Liver (tissue), 9 donors: ENCODE data around the gene GOSR1. TPM values are rescaled to one million over a fixed set of nuclear protein-coding genes. Genes with fewer than 3 reads are reported as not detected.
"Not testable (repeated sequence)": the region's sequence is repeated elsewhere in the genome, so short reads cannot be mapped to it uniquely, and the experiment has no call there.

ENCODE experiments used
- DNase-seq: peaks from one replicate; pipeline ENCODE4 v3.0.0-alpha.2; 2017; ENCODE audit warnings: low spot score
- H3K27ac ChIP-seq, 2 donors: one replicate each; pipeline ENCODE4 v1.7.0; 2013; ENCODE audit warnings: inconsistent platforms in 2 of 2, low read length in 2 of 2, control low read depth in 1 of 2, low read depth in 1 of 2, mild to moderate bottlenecking in 1 of 2
- H3K27me3 ChIP-seq, 4 donors: one replicate each; pipeline versions ENCODE4 v1.6.1 to v1.7.0; 2013; ENCODE audit warnings: low read length in 3 of 4, inconsistent platforms in 1 of 4, mild to moderate bottlenecking in 1 of 4, moderate library complexity in 1 of 4; ENCODE audit not compliant: control insufficient read depth in 4 of 4, insufficient read depth in 4 of 4
- H3K36me3 ChIP-seq, 4 donors: one replicate each; pipeline versions ENCODE4 v1.6.1 to v1.7.0; 2013; ENCODE audit warnings: low read length in 3 of 4, mild to moderate bottlenecking in 3 of 4, low read depth in 1 of 4, moderate library complexity in 1 of 4; ENCODE audit not compliant: control insufficient read depth in 4 of 4, insufficient read depth in 3 of 4
- H3K4me1 ChIP-seq, 4 donors: one replicate each; pipeline versions ENCODE4 v1.6.1 to v1.7.0; 2013; ENCODE audit warnings: low read length in 3 of 4, mild to moderate bottlenecking in 3 of 4, moderate library complexity in 1 of 4; ENCODE audit not compliant: control insufficient read depth in 4 of 4, insufficient read depth in 4 of 4
- H3K4me3 ChIP-seq, 3 donors: one replicate each; pipeline versions ENCODE4 v1.6.1 to v1.7.0; 2013; ENCODE audit warnings: low read length in 3 of 3, control low read depth in 1 of 3, low read depth in 1 of 3, mild to moderate bottlenecking in 1 of 3
- H3K9ac ChIP-seq, 2 donors: one replicate each; pipeline ENCODE4 v1.7.0; 2013; ENCODE audit warnings: low read length in 2 of 2, mild to moderate bottlenecking in 2 of 2, moderate library complexity in 2 of 2, control low read depth in 1 of 2, low read depth in 1 of 2
- H3K9me3 ChIP-seq, 4 donors: one replicate each; pipeline versions ENCODE4 v1.6.1 to v1.7.0; 2013; ENCODE audit warnings: low read length in 3 of 4; ENCODE audit not compliant: control insufficient read depth in 4 of 4
- ATF3 ChIP-seq: IDR thresholded peaks from 2 replicates; pipeline ENCODE4 v1.6.1; 2016; ENCODE audit warnings: antibody characterized with exemption
- CTCF ChIP-seq: fragments of 150-350 bp; IDR thresholded peaks from 2 replicates; pipeline ENCODE4 v1.5.1; 2017; ENCODE audit warnings: improper control_type of control experiment, low read depth, low read length; ENCODE audit not compliant: missing input control
- EGR1 ChIP-seq, 2 donors: IDR thresholded peaks; 2 replicates each; pipeline ENCODE4 v1.6.1; 2016 to 2018; ENCODE audit warnings: antibody characterized with exemption in 2 of 2, low read depth in 2 of 2
- FOXA1 ChIP-seq: IDR thresholded peaks from 2 replicates; pipeline ENCODE4 v1.6.1; 2016; ENCODE audit warnings: antibody characterized with exemption
- FOXA2 ChIP-seq: IDR thresholded peaks from 2 replicates; pipeline ENCODE4 v1.6.1; 2016; ENCODE audit warnings: antibody characterized with exemption
- GABPA ChIP-seq, 2 donors: IDR thresholded peaks in 1 of 2; conservative IDR thresholded peaks in 1 of 2; 2 replicates each; pipeline ENCODE4 v1.6.1; 2016; ENCODE audit warnings: antibody characterized with exemption in 2 of 2, mild to moderate bottlenecking in 1 of 2, moderate library complexity in 1 of 2
- HNF4A ChIP-seq, 2 donors: conservative IDR thresholded peaks; 2 replicates each; pipeline ENCODE4 v1.6.1; 2016; ENCODE audit warnings: antibody characterized with exemption in 2 of 2, mild to moderate bottlenecking in 2 of 2
- NR2F2 ChIP-seq: IDR thresholded peaks from 2 replicates; pipeline ENCODE4 v1.6.1; 2016; ENCODE audit warnings: antibody characterized with exemption
- RAD21 ChIP-seq, 2 donors: IDR thresholded peaks; 2 replicates each; pipeline ENCODE4 v1.6.1; 2016; ENCODE audit warnings: antibody characterized with exemption in 2 of 2, mild to moderate bottlenecking in 2 of 2
- RXRA ChIP-seq, 2 donors: IDR thresholded peaks; 2 replicates each; pipeline ENCODE4 v1.6.1; 2017 to 2018; ENCODE audit warnings: antibody characterized with exemption in 2 of 2, mild to moderate bottlenecking in 1 of 2
- SP1 ChIP-seq: IDR thresholded peaks from 2 replicates; pipeline ENCODE4 v1.6.1; 2018; ENCODE audit warnings: antibody characterized with exemption, mild to moderate bottlenecking
- TAF1 ChIP-seq: conservative IDR thresholded peaks from 2 replicates; pipeline ENCODE4 v1.6.1; 2016; ENCODE audit warnings: antibody characterized with exemption, mild to moderate bottlenecking
- YY1 ChIP-seq: IDR thresholded peaks from 2 replicates; pipeline ENCODE4 v1.6.1; 2016; ENCODE audit warnings: antibody characterized with exemption, mild to moderate bottlenecking
- ZBTB33 ChIP-seq: IDR thresholded peaks from 2 replicates; pipeline ENCODE4 v1.6.1; 2016; ENCODE audit warnings: antibody characterized with exemption
- WGBS: extraction: QIAGEN DNeasy Blood & Tissue Kit; methylation state at CpG from one replicate; pipeline ENCODE4 v1.1.7; 2013; 5-methylcytosine and 5-hydroxymethylcytosine counted together
- polyA plus RNA-seq, 2 donors: library from polyadenylated mRNA; stranded (reverse) in 1 of 2; unstranded in 1 of 2; fragments of 200-250 nt in 1 of 2; fragments of >200 nt in 1 of 2; fragmentation: Nextera tagmentation in 1 of 2; extraction: Ambion mirVana in 1 of 2; gene quantifications; one replicate each; pipeline versions ENCODE4 v1.2.1 to v1.2.3, GENCODE V29; 2013 to 2015
- total RNA-seq, 2 donors: library from RNA; depleted of rRNA; stranded (reverse); fragments of >200 nt; gene quantifications; one replicate each; pipeline ENCODE4 v1.2.3, GENCODE V29; 2014
- donor health status: healthy.
- donor health status: healthy.
- donor health status: healthy.
- donor health status: healthy.
- donor health status: healthy.

Gene GOSR1
- total and polyA plus RNA-seq, 4 donors: 15.0 to 40.4 (median 26.3) TPM

- no peak for TF ChIP-seq YY1
- TF ChIP-seq ZBTB33: no peak
- TF ChIP-seq RAD21 (IDR thresholded peaks at IDR 0.05): no peak
- no peak for TF ChIP-seq SP1
- no peak for TF ChIP-seq FOXA1
- TF ChIP-seq RXRA (IDR thresholded peaks at IDR 0.05): no peak
- no peak for TF ChIP-seq NR2F2
- Histone ChIP-seq H3K27me3 (no peaks in the 10 kb centered on the region), H3K9ac (no peak overlapping the region), H3K27ac (no peak overlapping the region), H3K9me3 (no peaks in the 10 kb centered on the region), H3K4me1 (no peaks in the 10 kb centered on the region), H3K4me3 (no peak overlapping the region), H3K36me3 (peaks cover 6 to 21% (median 16%) of the 10 kb centered on the region in 4 donors)
- no peak for DNase-seq
- WGBS: 84% methylated on average over 3 of the region's 3 CpGs
These were observed 47.6 kb downstream of the GOSR1 start for GRCh38 chr17:30524847-30525246.

- 96% methylated on average over 2 of the region's 2 CpGs for WGBS
- Histone ChIP-seq H3K4me1 (no peaks in the 10 kb centered on the region), H3K4me3 (no peak overlapping the region), H3K27ac (no peak overlapping the region), H3K9ac (no peak overlapping the region), H3K27me3 (no peaks in the 10 kb centered on the region), H3K36me3 (peaks cover 1 to 18% (median 13%) of the 10 kb centered on the region in 4 donors), H3K9me3 (no peaks in the 10 kb centered on the region)
- no peak for DNase-seq
- no peak for TF ChIP-seq SP1
- no peak for TF ChIP-seq RXRA (IDR thresholded peaks at IDR 0.05)
- TF ChIP-seq EGR1 (IDR thresholded peaks at IDR 0.05; ENCODE audit: low read depth in 2 of 2): no peak
- no peak for TF ChIP-seq ATF3
- TF ChIP-seq HNF4A (conservative IDR thresholded peaks at IDR 0.05): no peak
- TF ChIP-seq TAF1: no peak
- no peak for TF ChIP-seq GABPA (IDR thresholded peaks at IDR 0.05 in 1 of 2, conservative IDR thresholded peaks at IDR 0.05 in 1 of 2)
- TF ChIP-seq FOXA1: no peak
- no peak for TF ChIP-seq FOXA2
- TF ChIP-seq CTCF: no peak
- no peak for TF ChIP-seq RAD21 (IDR thresholded peaks at IDR 0.05)
These were observed 49.2 kb downstream of the GOSR1 start for GRCh38 chr17:30526401-30526800.

GRCh38 chr17:30528701-30529100 lies 51.5 kb downstream of the GOSR1 start:
- H3K36me3 ChIP-seq: not testable (repeated sequence)

More at GRCh38 chr17:30528701-30529100, 51.5 kb downstream of the GOSR1 start:
- H3K27ac ChIP-seq, DNase-seq, H3K9me3 ChIP-seq, H3K4me3 ChIP-seq, H3K27me3 ChIP-seq, H3K4me1 ChIP-seq, H3K9ac ChIP-seq: not testable (repeated sequence)
- 92% methylated on average over 5 of the region's 5 CpGs for WGBS
